ENCODE results near the gene OAS2.

Gene OAS2

GRCh38 chr12:113000433-113000832 is 22.1 kb downstream of the OAS2 start:
- Histone ChIP-seq H3K4me3 (no peak overlapping the region), H3K4me1 (no peaks in the 10 kb centered on the region), H3K9me3 (no peaks in the 10 kb centered on the region), H3K27me3 (ENCODE audit: low read depth) (peaks cover 5% of the 10 kb centered on the region; the same call in 1 of the 2 replicates), H3K36me3 (replicated peaks) (no peaks in the 10 kb centered on the region)
- in situ Hi-C loops (cut with MboI; ENCODE audit: low sequenced_read_pairs) = no loop called here
- no peak for DNase-seq (ENCODE audit: low spot score in 2 of 2)

- Histone ChIP-seq H3K36me3 (replicated peaks) (no peaks in the 10 kb centered on the region), H3K4me1 (no peaks in the 10 kb centered on the region), H3K9me3 (no peaks in the 10 kb centered on the region), H3K4me3 (no peak overlapping the region), H3K27me3 (ENCODE audit: low read depth) (peaks cover 6% of the 10 kb centered on the region; the same call in 1 of the 2 replicates)
- in situ Hi-C loops (cut with MboI; ENCODE audit: low sequenced_read_pairs) = no loop called here
- DNase-seq (ENCODE audit: low spot score in 2 of 2) = no peak
Observed at GRCh38 chr12:113002155-113002554, 23.8 kb downstream of the OAS2 start.

DNA sequence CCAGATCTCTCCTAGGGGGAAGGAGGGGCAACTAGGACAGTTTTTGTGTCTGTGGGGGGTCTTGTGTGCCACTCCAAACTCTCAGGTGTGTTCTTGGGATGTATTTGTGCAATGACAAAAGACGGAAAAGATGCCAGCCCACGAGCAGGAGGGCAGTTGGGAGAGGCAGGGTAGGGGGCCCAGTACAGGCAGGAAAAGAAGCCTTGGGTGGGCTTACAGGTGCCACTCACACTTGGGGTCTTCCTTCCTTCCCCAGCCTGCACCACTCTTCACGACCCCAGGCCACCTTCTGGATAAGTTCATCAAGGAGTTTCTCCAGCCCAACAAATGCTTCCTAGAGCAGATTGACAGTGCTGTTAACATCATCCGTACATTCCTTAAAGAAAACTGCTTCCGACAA is 24.4 kb downstream of the OAS2 start:
- Histone ChIP-seq H3K9me3 (no peaks in the 10 kb centered on the region), H3K4me3 (no peak overlapping the region), H3K36me3 (replicated peaks) (no peaks in the 10 kb centered on the region), H3K27me3 (ENCODE audit: low read depth) (peaks cover 6% of the 10 kb centered on the region; the same call in 1 of the 2 replicates), H3K4me1 (no peaks in the 10 kb centered on the region)
- in situ Hi-C loops (cut with MboI; ENCODE audit: low sequenced_read_pairs) = no loop called here
- DNase-seq (ENCODE audit: low spot score in 2 of 2) = no peak

- Histone ChIP-seq H3K4me3 (no peak overlapping the region), H3K9me3 (no peaks in the 10 kb centered on the region), H3K36me3 (replicated peaks) (no peaks in the 10 kb centered on the region), H3K27me3 (ENCODE audit: low read depth) (peaks cover 14% of the 10 kb centered on the region; the same call in 1 of the 2 replicates), H3K4me1 (no peaks in the 10 kb centered on the region)
- in situ Hi-C loops (cut with MboI; ENCODE audit: low sequenced_read_pairs) = no loop called here
- no peak for DNase-seq (ENCODE audit: low spot score in 2 of 2)
Observed at GRCh38 chr12:113003636-113004035, 25.3 kb downstream of the OAS2 start.

DNA sequence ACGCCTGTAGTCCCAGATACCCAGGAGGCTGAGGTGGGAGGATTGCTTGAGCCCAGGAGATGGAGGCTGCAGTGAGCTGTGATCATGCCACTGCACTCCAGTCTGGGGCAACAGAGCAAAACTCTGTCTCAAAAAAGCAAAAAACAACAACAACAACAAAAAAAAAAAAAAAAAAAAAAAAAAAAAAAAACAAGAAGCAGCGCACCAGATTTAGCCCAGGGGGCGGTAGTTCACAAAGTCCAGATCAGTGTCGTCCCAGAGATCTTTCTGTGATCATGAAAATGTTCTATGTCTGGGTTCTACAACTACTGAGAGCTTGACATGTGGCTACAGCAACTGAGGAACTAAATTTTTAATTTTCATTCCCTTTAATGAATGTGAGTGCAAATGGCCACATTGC is 27.4 kb downstream of the OAS2 start:
- no peaks in the 10 kb centered on the region for H3K9me3 ChIP-seq
- peaks cover 20% of the 10 kb centered on the region for H3K27me3 ChIP-seq (ENCODE audit: low read depth)
- no peaks in the 10 kb centered on the region for H3K36me3 ChIP-seq (replicated peaks)
- DNase-seq (ENCODE audit: low spot score in 2 of 2) = no peak
- no peaks in the 10 kb centered on the region for H3K4me1 ChIP-seq
- in situ Hi-C loops (cut with MboI; ENCODE audit: low sequenced_read_pairs) = no loop called here
- no peak overlapping the region for H3K4me3 ChIP-seq

GRCh38 chr12:113006206-113006605 is 27.9 kb downstream of the OAS2 start:
- in situ Hi-C loops (cut with MboI; ENCODE audit: low sequenced_read_pairs) = no loop called here
- Histone ChIP-seq H3K4me3 (no peak overlapping the region), H3K27me3 (ENCODE audit: low read depth) (peaks cover 20% of the 10 kb centered on the region), H3K36me3 (replicated peaks) (no peaks in the 10 kb centered on the region), H3K4me1 (no peaks in the 10 kb centered on the region), H3K9me3 (peaks cover 2% of the 10 kb centered on the region; the same call in 1 of the 2 replicates)
- no peak for DNase-seq (ENCODE audit: low spot score in 2 of 2)

GRCh38 chr12:113006641-113007040 is 28.3 kb downstream of the OAS2 start:
- Histone ChIP-seq H3K27me3 (ENCODE audit: low read depth) (peaks cover 20% of the 10 kb centered on the region), H3K4me3 (no peak overlapping the region), H3K4me1 (no peaks in the 10 kb centered on the region), H3K9me3 (peaks cover 2% of the 10 kb centered on the region; the same call in 1 of the 2 replicates), H3K36me3 (replicated peaks) (no peaks in the 10 kb centered on the region)
- in situ Hi-C loops (cut with MboI; ENCODE audit: low sequenced_read_pairs) = no loop called here
- no peak for DNase-seq (ENCODE audit: low spot score in 2 of 2)

DNA sequence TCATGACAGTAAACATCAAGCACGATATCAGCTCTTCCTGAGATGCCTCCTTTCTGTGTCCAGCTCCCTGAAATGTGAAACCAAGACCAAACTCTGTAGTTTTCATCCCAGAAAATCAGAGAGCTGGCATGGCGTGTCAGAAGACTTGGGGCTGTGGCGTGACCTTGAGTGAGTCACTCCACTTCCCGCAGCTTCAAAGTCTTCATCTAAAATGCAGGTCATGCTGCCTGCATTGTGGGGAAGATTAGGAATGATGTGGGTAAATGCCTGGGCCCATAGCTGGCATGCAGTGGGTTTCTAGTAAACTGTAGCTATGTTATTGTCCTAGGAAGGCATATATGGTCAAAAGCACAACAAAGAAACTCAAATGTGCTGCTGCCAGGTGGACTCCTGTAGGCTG is 28.8 kb downstream of the OAS2 start:
- no peak overlapping the region for H3K4me3 ChIP-seq
- peaks cover 2% of the 10 kb centered on the region; the same call in 1 of the 2 replicates for H3K9me3 ChIP-seq
- H3K4me1 ChIP-seq = no peaks in the 10 kb centered on the region
- no peak for DNase-seq (ENCODE audit: low spot score in 2 of 2)
- peaks cover 20% of the 10 kb centered on the region for H3K27me3 ChIP-seq (ENCODE audit: low read depth)
- in situ Hi-C loops (cut with MboI; ENCODE audit: low sequenced_read_pairs) = no loop called here
- H3K36me3 ChIP-seq (replicated peaks) = no peaks in the 10 kb centered on the region

GRCh38 chr12:113010701-113011100 is 32.4 kb downstream of the OAS2 start:
- H3K27me3 ChIP-seq (ENCODE audit: low read depth) = peaks cover 16% of the 10 kb centered on the region
- H3K4me1 ChIP-seq = no peaks in the 10 kb centered on the region
- no peaks in the 10 kb centered on the region for H3K36me3 ChIP-seq (replicated peaks)
- H3K4me3 ChIP-seq = no peak overlapping the region
- in situ Hi-C loops (cut with MboI; ENCODE audit: low sequenced_read_pairs) = no loop called here
- H3K9me3 ChIP-seq = peaks cover 2% of the 10 kb centered on the region; the same call in 1 of the 2 replicates
- no peak for DNase-seq (ENCODE audit: low spot score in 2 of 2)

DNA sequence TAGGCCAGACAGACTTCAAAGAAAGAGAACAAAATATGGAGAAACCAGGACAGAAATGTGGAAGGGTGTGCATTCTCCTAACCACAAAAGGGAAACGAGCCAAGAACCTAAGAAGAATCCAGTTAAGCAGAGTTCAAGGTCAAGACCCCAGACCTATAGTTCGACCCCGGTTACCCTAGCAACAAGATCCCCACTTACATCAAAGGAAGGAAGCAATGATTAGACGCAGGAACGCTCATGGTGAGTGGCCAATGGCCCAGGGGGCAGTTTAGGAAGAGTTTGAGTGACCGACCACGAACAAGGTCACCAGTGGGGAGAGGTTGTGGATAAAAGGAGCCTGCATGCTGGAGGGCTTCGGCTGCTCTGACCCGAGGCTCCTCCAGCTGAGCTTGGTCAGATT is 36.2 kb downstream of the OAS2 start:
- H3K4me3 ChIP-seq = no peak overlapping the region
- no peaks in the 10 kb centered on the region for H3K4me1 ChIP-seq
- in situ Hi-C loops (cut with MboI; ENCODE audit: low sequenced_read_pairs) = no loop called here
- H3K9me3 ChIP-seq = peaks cover 2% of the 10 kb centered on the region; the same call in 1 of the 2 replicates
- H3K36me3 ChIP-seq (replicated peaks) = no peaks in the 10 kb centered on the region
- H3K27me3 ChIP-seq (ENCODE audit: low read depth) = peaks cover 6% of the 10 kb centered on the region
- DNase-seq (ENCODE audit: low spot score in 2 of 2) = no peak

DNA sequence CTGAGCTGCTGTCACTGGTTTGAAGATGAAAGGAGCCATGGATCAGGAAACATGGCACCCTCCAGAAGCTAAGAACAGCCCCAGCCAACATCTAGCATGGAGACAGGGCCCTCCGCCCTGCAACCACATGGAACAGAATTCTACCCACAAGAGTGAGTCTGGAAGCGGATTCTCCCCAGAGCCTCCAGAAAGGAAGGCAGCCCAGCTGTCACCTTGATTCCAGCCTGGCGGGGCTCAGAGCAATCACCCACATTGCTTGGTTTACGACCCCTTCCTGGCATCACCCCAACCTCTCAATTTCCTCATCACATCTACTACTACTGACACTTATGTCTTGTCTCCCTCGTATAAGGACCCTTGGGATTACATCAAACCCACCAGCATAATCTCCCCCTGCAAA is 38.5 kb downstream of the OAS2 start:
- no peak for DNase-seq (ENCODE audit: low spot score in 2 of 2)
- in situ Hi-C loops (cut with MboI; ENCODE audit: low sequenced_read_pairs) = no loop called here
- no peaks in the 10 kb centered on the region for H3K4me1 ChIP-seq
- H3K36me3 ChIP-seq (replicated peaks) = no peaks in the 10 kb centered on the region
- no peaks in the 10 kb centered on the region for H3K9me3 ChIP-seq
- H3K27me3 ChIP-seq (ENCODE audit: low read depth) = peaks cover 13% of the 10 kb centered on the region
- no peak overlapping the region for H3K4me3 ChIP-seq

DNA sequence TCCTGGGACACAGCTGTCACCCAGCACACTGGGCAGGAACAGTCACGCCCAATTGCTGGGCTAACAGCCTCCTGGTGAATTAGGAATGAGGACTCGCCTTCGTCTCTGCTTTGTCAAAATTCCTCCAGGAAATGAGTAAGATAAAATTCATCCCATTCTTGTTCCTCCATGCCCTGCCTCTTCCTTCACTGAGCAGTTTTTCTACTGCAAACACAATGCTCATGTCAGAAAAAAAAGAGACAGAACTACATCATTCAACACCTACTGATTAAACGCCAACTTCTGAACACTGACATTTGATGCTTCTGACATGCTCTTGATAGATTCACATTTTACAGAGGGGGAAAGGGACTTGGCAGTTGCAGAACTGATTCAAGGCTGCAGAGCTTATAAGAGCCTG is 40.7 kb downstream of the OAS2 start:
- no peaks in the 10 kb centered on the region for H3K4me1 ChIP-seq
- peaks cover 13% of the 10 kb centered on the region for H3K27me3 ChIP-seq (ENCODE audit: low read depth)
- no peaks in the 10 kb centered on the region for H3K36me3 ChIP-seq (replicated peaks)
- no peak for DNase-seq (ENCODE audit: low spot score in 2 of 2)
- no peak overlapping the region for H3K4me3 ChIP-seq
- H3K9me3 ChIP-seq = no peaks in the 10 kb centered on the region
- in situ Hi-C loops (cut with MboI; ENCODE audit: low sequenced_read_pairs) = no loop called here

DNA sequence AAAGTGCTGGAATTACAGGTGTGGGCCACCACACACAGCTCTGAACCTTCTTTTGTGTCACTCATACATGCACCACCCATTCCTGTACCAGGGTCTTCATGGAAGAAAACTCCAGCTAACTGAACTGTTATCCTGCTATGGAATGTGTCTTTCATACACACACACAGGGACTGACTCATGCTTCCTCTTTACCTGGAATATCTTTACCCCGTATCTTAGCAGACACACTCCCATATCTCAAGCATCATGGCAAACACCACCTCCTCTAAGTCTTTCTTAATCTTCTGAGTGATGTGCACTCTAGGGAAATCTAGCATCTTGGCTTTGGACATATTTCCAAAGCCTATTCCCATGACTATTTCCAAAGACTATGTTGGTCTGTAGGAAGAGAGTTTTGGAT is 43.2 kb downstream of the OAS2 start:
- in situ Hi-C loops (cut with MboI; ENCODE audit: low sequenced_read_pairs) = no loop called here
- Histone ChIP-seq H3K9me3 (0 out of 2 replicates have a peak, but pooled peaks cover 2% of the 10 kb centered on the region), H3K4me3 (no peak overlapping the region)

GRCh38 chr12:113022563-113023297 is 44.4 kb downstream of the OAS2 start:
- Histone ChIP-seq H3K9me3 (peaks cover 2% of the 10 kb centered on the region; the same call in 1 of the 2 replicates), H3K4me1 (no peaks in the 10 kb centered on the region), H3K27me3 (ENCODE audit: low read depth) (peaks cover 13% of the 10 kb centered on the region), H3K36me3 (replicated peaks) (no peaks in the 10 kb centered on the region), H3K4me3 (no peak overlapping the region)
- in situ Hi-C loops (cut with MboI; ENCODE audit: low sequenced_read_pairs) = no loop called here
- DNase-seq (ENCODE audit: low spot score in 2 of 2) = no peak

More for the DNA sequence above, 43.2 kb downstream of the OAS2 start:
- Histone ChIP-seq H3K36me3 (replicated peaks) (no peaks in the 10 kb centered on the region), H3K27me3 (ENCODE audit: low read depth) (peaks cover 13% of the 10 kb centered on the region), H3K4me1 (no peaks in the 10 kb centered on the region)
- no peak for DNase-seq (ENCODE audit: low spot score in 2 of 2)

All from HAP-1 (cell line).